Left lobe of liver (tissue), 1 donor: ENCODE data around the gene ANXA3. TPM values are rescaled to one million over a fixed set of nuclear protein-coding genes. Genes with fewer than 3 reads are reported as not detected.

Source experiments
- total RNA-seq: library from RNA; stranded (reverse); gene quantifications from one replicate; pipeline ENCODE4 v1.2.1, GENCODE V29; 2021
- donor health status: DM: no; HTN: yes; CAD: no.

The ANXA3 gene
- total RNA-seq, 1 donor from 2014 or later, result 1.2 TPM

Other genes with a start within 250 kb of the ANXA3 start
- 14.2 TPM for gene BMP2K, start 224.6 kb downstream of the ANXA3 start, total RNA-seq